HUES64 (cell line): ENCODE data around the gene ORM2.

Experiments used
- H3K27ac ChIP-seq: 2 replicates; pipeline ENCODE4 v1.7.0; 2013; ENCODE audit warnings: low read depth, low read length, inconsistent platforms
- H3K27me3 ChIP-seq: 2 replicates; pipeline ENCODE4 v1.6.1; 2013; ENCODE audit warnings: mild to moderate bottlenecking, low read length; ENCODE audit not compliant: insufficient read depth
- H3K36me3 ChIP-seq: 2 replicates; pipeline ENCODE4 v1.6.1; 2013; ENCODE audit warnings: mild to moderate bottlenecking, low read length; ENCODE audit not compliant: insufficient read depth
- H3K4me1 ChIP-seq: 2 replicates; pipeline ENCODE4 v1.6.1; 2013; ENCODE audit warnings: mild to moderate bottlenecking, low read length, moderate library complexity; ENCODE audit not compliant: insufficient read depth
- H3K4me3 ChIP-seq: 2 replicates; pipeline ENCODE4 v1.5.1; 2013; ENCODE audit warnings: mild to moderate bottlenecking, low read length, moderate library complexity
- H3K9ac ChIP-seq: 2 replicates; pipeline ENCODE4 v1.6.1; 2013; ENCODE audit warnings: mild to moderate bottlenecking, low read depth, low read length
- H3K9me3 ChIP-seq: 2 replicates; pipeline ENCODE4 v1.6.1; 2013; ENCODE audit warnings: low read depth, low read length; ENCODE audit not compliant: insufficient read depth
- WGBS: fragments of 150-250, 120-280 bp; methylation state at CpG from one replicate; pipeline ENCODE4 v1.1.7; 2013; ENCODE audit warnings: missing lambda C conversion rate; 5-methylcytosine and 5-hydroxymethylcytosine counted together

Gene ORM2

GRCh38 chr9:114346146-114346545 is 16.5 kb downstream of the ORM2 start:
- 96% methylated on average over 11 of the region's 11 CpGs for WGBS
- Histone ChIP-seq H3K36me3 (peaks cover 80% of the 10 kb centered on the region), H3K9ac (no peak overlapping the region), H3K4me3 (no peak overlapping the region), H3K9me3 (no peaks in the 10 kb centered on the region), H3K27ac (no peak overlapping the region), H3K4me1 (peaks cover 10% of the 10 kb centered on the region), H3K27me3 (no peaks in the 10 kb centered on the region)

GRCh38 chr9:114347675-114348074 is 18.0 kb downstream of the ORM2 start:
- H3K27me3 ChIP-seq = no peaks in the 10 kb centered on the region

DNA sequence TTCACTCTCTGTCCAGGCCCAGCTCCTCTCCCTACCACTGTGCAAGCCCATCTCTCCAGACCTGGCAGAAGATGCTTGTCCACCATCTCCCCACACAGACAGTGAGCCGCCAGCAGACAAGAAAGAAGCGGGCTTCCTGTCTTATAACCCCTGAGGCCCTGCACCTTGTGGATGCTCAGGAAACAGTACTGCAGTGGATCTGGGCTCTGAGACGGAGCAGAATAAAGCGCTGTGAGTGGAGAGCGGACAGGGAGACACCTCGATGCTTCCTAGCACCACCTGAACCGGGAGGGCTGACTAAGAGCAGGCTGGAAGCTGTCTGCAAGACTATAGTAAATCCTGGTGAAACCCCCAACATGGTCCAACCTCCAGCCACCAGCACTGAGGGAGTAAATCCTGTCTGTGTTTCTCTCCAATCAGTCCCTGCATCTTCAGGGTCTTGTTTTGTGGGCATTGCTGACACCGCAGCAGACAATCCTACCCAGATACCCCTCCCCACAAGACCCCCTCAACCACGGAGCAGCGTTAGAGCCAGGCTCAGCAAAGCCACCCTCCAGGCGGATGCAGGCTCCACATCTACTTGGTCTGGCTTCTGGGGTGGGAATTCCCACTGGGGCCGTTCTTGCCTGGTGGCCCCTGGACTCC is 18.7 kb downstream of the ORM2 start:
- H3K9me3 ChIP-seq = no peaks in the 10 kb centered on the region
- H3K27ac ChIP-seq = no peak overlapping the region
- no peaks in the 10 kb centered on the region for H3K27me3 ChIP-seq
- peak overlapping the region; percentile 18; the same call in 1 of the 2 replicates for H3K9ac ChIP-seq
- H3K36me3 ChIP-seq = peaks cover 66% of the 10 kb centered on the region
- H3K4me3 ChIP-seq = no peak overlapping the region
- peaks cover 10% of the 10 kb centered on the region for H3K4me1 ChIP-seq
- 81% methylated on average over 12 of the region's 12 CpGs for WGBS

More at GRCh38 chr9:114347675-114348074, 18.0 kb downstream of the ORM2 start:
- H3K36me3 ChIP-seq = peaks cover 72% of the 10 kb centered on the region
- H3K9me3 ChIP-seq = no peaks in the 10 kb centered on the region
- H3K4me1 ChIP-seq = peaks cover 10% of the 10 kb centered on the region
- H3K4me3 ChIP-seq = no peak overlapping the region
- WGBS = 89% methylated on average over 15 of the region's 15 CpGs
- H3K9ac ChIP-seq = no peak overlapping the region
- H3K27ac ChIP-seq = no peak overlapping the region

DNA sequence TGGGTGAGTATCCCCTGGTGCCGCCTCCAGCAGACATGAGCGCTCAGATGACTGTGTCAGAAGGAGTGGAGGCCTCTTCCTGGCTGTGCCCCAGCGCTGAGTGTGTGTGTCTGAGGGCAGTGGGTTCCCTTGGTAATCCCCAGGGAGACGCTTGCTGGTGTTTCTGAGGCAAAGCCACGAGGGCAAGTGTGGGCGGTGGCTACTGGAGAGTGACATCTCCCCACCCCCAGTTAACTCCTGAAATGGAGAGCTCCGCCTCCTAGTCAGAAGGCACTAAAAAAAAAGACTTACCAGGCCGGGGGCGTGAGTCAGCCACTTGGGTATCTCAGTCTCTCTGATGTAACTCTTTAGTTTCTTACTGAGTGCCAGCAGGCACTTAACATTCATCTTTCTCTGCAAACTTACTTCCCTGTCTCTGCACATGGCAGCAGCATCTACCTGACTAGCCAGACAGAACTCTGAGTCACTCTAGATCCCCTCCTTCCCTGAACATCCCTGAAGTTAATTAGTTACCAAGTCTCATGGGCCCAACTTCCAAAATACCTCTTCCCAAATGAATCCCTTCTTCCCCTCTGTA is 19.3 kb downstream of the ORM2 start:
- 46% methylated on average over 9 of the region's 9 CpGs for WGBS
- Histone ChIP-seq H3K9me3 (no peaks in the 10 kb centered on the region), H3K4me1 (peaks cover 10% of the 10 kb centered on the region), H3K4me3 (no peak overlapping the region), H3K27me3 (no peaks in the 10 kb centered on the region), H3K9ac (peak overlapping the region; percentile 29; the same call in 1 of the 2 replicates), H3K36me3 (peaks cover 66% of the 10 kb centered on the region), H3K27ac (peak overlapping the region; percentile 63)

- H3K4me1 ChIP-seq = peaks cover 10% of the 10 kb centered on the region
- peaks cover 61% of the 10 kb centered on the region for H3K36me3 ChIP-seq
- H3K9me3 ChIP-seq = no peaks in the 10 kb centered on the region
- H3K27me3 ChIP-seq = no peaks in the 10 kb centered on the region
- no peak overlapping the region for H3K4me3 ChIP-seq
- WGBS = 95% methylated on average over 10 of the region's 10 CpGs
- H3K9ac ChIP-seq = no peak overlapping the region
- no peak overlapping the region; the same call in 1 of the 2 replicates for H3K27ac ChIP-seq
Observed at GRCh38 chr9:114349713-114350480, 20.2 kb downstream of the ORM2 start.

DNA sequence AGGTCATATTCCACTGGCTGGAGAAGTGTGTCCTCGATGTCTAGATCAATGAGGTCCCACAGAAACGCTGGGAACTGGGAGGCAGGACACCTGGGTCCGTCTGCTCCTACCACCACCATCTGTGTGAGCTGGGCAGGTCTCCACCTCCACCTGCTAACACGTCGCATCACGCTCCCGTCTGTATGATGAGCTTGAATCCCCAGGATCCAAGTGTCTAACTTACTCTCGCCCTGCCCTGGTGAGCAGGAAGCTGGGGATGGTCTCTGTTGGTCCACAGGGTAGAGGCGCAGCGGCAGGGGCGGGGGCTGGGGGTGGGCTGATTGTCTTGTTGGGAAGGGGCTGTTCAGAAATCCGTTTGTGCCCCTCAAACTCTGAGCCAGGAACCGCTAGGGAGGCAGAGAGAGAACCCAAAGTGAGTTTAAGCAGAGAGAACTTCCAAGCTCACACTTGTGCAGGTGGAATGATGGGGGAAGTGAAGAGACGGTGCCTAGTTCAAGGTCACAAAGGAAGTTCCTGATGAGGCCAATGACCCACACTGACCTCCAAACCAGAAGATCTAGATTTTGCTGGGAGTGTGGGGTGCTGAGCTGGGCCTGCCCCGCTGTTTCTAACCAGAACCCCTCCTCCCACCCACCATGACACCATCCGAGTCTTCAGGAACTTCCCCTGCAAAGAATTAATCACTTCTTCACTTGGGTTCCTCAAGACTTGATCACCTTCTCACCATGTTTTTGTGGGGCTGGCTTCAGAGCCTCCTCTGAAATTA is 21.1 kb downstream of the ORM2 start:
- peaks cover 58% of the 10 kb centered on the region for H3K36me3 ChIP-seq
- H3K9me3 ChIP-seq = no peaks in the 10 kb centered on the region
- no peak overlapping the region for H3K27ac ChIP-seq
- H3K9ac ChIP-seq = no peak overlapping the region
- peaks cover 10% of the 10 kb centered on the region for H3K4me1 ChIP-seq
- 93% methylated on average over 16 of the region's 16 CpGs for WGBS
- no peak overlapping the region for H3K4me3 ChIP-seq
- no peaks in the 10 kb centered on the region for H3K27me3 ChIP-seq

GRCh38 chr9:114351932-114352331 is 22.3 kb downstream of the ORM2 start:
- peaks cover 10% of the 10 kb centered on the region for H3K4me1 ChIP-seq
- H3K4me3 ChIP-seq = no peak overlapping the region
- H3K27ac ChIP-seq = no peak overlapping the region
- H3K9me3 ChIP-seq = no peaks in the 10 kb centered on the region
- 97% methylated on average over 4 of the region's 4 CpGs for WGBS
- no peak overlapping the region for H3K9ac ChIP-seq
- no peaks in the 10 kb centered on the region for H3K27me3 ChIP-seq
- peaks cover 58% of the 10 kb centered on the region for H3K36me3 ChIP-seq

DNA sequence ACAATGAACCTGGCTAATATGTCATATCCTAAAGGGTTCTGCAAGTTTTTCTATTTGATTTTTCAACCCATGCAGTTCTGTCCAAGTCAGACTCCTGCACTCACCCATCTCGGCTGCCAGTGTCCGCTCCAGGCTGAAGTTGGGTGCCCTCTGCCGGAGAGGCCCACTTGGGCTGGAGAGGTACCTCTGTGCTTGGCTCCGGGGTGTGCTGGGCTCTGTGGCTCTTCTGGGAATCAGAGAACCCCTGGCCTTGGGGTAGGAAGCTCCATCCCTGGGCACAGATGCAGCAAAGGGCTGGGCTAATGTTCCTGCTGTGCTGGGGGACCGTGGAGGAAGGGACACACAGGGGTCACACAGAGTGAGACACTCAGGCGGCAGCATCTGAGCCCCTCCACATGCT is 26.2 kb downstream of the ORM2 start:
- H3K4me3 ChIP-seq = no peak overlapping the region
- H3K36me3 ChIP-seq = peaks cover 66% of the 10 kb centered on the region
- H3K27me3 ChIP-seq = no peaks in the 10 kb centered on the region
- no peaks in the 10 kb centered on the region for H3K4me1 ChIP-seq
- H3K9ac ChIP-seq = no peak overlapping the region
- WGBS = 97% methylated on average over 6 of the region's 6 CpGs
- H3K9me3 ChIP-seq = no peaks in the 10 kb centered on the region
- no peak overlapping the region for H3K27ac ChIP-seq

GRCh38 chr9:114356792-114357191 is 27.1 kb downstream of the ORM2 start:
- no peaks in the 10 kb centered on the region for H3K4me1 ChIP-seq
- no peak overlapping the region for H3K9ac ChIP-seq
- H3K36me3 ChIP-seq = peaks cover 69% of the 10 kb centered on the region
- H3K27ac ChIP-seq = no peak overlapping the region
- H3K9me3 ChIP-seq = no peaks in the 10 kb centered on the region
- H3K27me3 ChIP-seq = no peaks in the 10 kb centered on the region
- H3K4me3 ChIP-seq = no peak overlapping the region
- 93% methylated on average over 6 of the region's 6 CpGs for WGBS

DNA sequence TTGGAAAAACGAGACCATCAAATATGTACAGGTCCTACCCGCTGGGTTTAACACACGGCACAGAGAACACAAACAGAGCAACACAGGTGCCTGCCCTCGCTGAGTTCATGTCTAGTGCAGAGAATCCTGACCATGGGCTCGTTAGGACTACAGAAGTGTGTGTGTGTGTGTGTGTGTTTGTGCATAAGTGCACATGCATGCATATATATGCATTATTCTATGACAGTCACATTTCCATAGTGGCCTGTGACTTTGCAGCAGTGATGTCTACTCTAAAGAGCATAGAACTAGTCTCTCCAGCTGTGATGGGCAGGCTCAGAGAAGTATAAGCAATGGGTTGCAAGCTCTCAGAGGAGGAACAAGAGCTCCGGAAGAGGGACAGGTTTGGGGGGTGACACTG is 27.7 kb downstream of the ORM2 start:
- H3K36me3 ChIP-seq = peaks cover 75% of the 10 kb centered on the region
- no peak overlapping the region for H3K4me3 ChIP-seq
- H3K27ac ChIP-seq = no peak overlapping the region
- WGBS = 96% methylated on average over 6 of the region's 6 CpGs
- no peaks in the 10 kb centered on the region for H3K27me3 ChIP-seq
- H3K4me1 ChIP-seq = no peaks in the 10 kb centered on the region
- H3K9ac ChIP-seq = no peak overlapping the region
- no peaks in the 10 kb centered on the region for H3K9me3 ChIP-seq

GRCh38 chr9:114357911-114358328 is 28.3 kb downstream of the ORM2 start:
- Histone ChIP-seq H3K4me3 (no peak overlapping the region), H3K27me3 (no peaks in the 10 kb centered on the region), H3K27ac (no peak overlapping the region), H3K36me3 (peaks cover 78% of the 10 kb centered on the region), H3K9ac (no peak overlapping the region), H3K9me3 (no peaks in the 10 kb centered on the region), H3K4me1 (no peaks in the 10 kb centered on the region)
- WGBS = 96% methylated on average over 9 of the region's 9 CpGs
